ENCODE results near the gene KATNAL2. TPM values are rescaled to one million over a fixed set of nuclear protein-coding genes. Genes with fewer than 3 reads are reported as not detected.

KATNAL2 gene
- total and polyA plus RNA-seq, 7 donors = 0.19 to 1.7 (median 0.30) TPM

DNA sequence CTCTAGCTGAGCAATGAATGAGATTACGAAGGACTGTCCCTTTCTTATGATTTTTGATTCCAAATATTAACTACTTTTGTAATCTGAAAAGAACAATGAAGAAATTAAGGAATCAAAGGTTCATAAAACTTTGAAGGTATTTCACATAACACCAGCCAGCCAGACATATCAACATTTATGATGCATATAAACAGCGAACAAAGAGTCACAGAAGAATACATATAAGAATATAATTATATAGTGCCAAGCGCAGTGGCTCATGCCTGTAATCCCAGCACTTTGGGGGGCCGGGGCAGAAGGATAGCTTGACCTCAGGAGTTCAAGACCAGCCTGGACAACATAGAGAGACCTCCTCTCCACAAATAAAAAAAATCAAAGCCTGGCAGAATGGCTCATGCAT is 34.2 kb upstream of the KATNAL2 start:
- no peak for ATAC-seq
- H3K9me3 ChIP-seq = peaks cover 8% of the 10 kb centered on the region
- H3K36me3 ChIP-seq (ENCODE audit: insufficient read depth in 1 of 2, low read depth in 1 of 2) = peaks cover 0 to under 1% of the 10 kb centered on the region in 2 donors
- H3K27me3 ChIP-seq (ENCODE audit: insufficient read depth in 3 of 3, low read length in 2 of 3) = no peaks in the 10 kb centered on the region
- WGBS, 3 donors = 95 to 96% (median 95%) methylated on average over 4 of the region's 4 CpGs
- TF ChIP-seq, protein P1, sequence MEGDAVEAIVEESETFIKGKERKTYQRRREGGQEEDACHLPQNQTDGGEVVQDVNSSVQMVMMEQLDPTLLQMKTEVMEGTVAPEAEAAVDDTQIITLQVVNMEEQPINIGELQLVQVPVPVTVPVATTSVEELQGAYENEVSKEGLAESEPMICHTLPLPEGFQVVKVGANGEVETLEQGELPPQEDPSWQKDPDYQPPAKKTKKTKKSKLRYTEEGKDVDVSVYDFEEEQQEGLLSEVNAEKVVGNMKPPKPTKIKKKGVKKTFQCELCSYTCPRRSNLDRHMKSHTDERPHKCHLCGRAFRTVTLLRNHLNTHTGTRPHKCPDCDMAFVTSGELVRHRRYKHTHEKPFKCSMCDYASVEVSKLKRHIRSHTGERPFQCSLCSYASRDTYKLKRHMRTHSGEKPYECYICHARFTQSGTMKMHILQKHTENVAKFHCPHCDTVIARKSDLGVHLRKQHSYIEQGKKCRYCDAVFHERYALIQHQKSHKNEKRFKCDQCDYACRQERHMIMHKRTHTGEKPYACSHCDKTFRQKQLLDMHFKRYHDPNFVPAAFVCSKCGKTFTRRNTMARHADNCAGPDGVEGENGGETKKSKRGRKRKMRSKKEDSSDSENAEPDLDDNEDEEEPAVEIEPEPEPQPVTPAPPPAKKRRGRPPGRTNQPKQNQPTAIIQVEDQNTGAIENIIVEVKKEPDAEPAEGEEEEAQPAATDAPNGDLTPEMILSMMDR (IDR thresholded peaks at IDR 0.05) = no peak
- DNase-seq = no peak
- no peak overlapping the region for H3K27ac ChIP-seq
- H3K4me3 ChIP-seq = no peak overlapping the region
- H3K4me1 ChIP-seq = no peaks in the 10 kb centered on the region
- intact Hi-C loops (cut with DNase I) = no loop called here

- no peaks in the 10 kb centered on the region for H3K4me1 ChIP-seq
- H3K27ac ChIP-seq = no peak overlapping the region
- TF ChIP-seq, protein P1 (IDR thresholded peaks at IDR 0.05) = no peak
- intact Hi-C loops (cut with DNase I) = no loop called here
- no peaks in the 10 kb centered on the region for H3K27me3 ChIP-seq (ENCODE audit: insufficient read depth in 3 of 3, low read length in 2 of 3)
- WGBS, 3 donors = 55 to 71% (median 63%) methylated on average over 2 of the region's 2 CpGs
- ATAC-seq = no peak
- no peak for DNase-seq
- no peak overlapping the region for H3K4me3 ChIP-seq
- H3K36me3 ChIP-seq (ENCODE audit: insufficient read depth in 1 of 2, low read depth in 1 of 2) = peaks cover 3 to 25% of the 10 kb centered on the region in 2 donors
- H3K9me3 ChIP-seq = peaks cover 10% of the 10 kb centered on the region
These were observed 30.5 kb upstream of the KATNAL2 start for GRCh38 chr18:46886893-46887292.

DNA sequence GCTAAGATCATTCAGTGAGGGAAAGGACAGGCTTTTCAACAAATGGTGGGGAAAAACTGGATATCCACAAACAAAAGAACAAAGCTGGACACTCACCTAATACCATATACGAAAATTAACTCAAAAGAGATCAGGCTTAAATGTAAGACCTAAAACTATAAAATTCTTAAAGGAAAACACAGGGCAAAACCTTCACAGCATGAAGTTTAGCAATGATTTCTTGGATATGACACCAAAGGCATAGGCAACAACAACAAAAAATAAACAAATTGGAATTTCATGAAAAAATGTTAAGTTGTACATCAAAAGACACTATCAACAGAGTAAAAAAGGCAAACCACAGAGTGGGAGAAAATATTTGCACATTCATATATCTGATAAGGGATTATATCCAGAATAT is 28.4 kb upstream of the KATNAL2 start:
- H3K27me3 ChIP-seq (ENCODE audit: insufficient read depth in 3 of 3, low read length in 2 of 3) = no peaks in the 10 kb centered on the region
- DNase-seq (no peak), ATAC-seq (no peak)
- intact Hi-C loops (cut with DNase I) = no loop called here
- H3K36me3 ChIP-seq (ENCODE audit: insufficient read depth in 1 of 2, low read depth in 1 of 2) = peaks cover 3 to 25% of the 10 kb centered on the region in 2 donors
- H3K4me1 ChIP-seq = peaks cover 7% of the 10 kb centered on the region
- TF ChIP-seq, protein P1 (IDR thresholded peaks at IDR 0.05) = no peak
- WGBS, 3 donors = 96 to 100% (median 100%) methylated on average over 1 of the region's 1 CpG
- no peak overlapping the region for H3K27ac ChIP-seq
- H3K4me3 ChIP-seq = no peak overlapping the region
- peaks cover 10% of the 10 kb centered on the region for H3K9me3 ChIP-seq

- Histone ChIP-seq H3K36me3 (ENCODE audit: insufficient read depth in 1 of 2, low read depth in 1 of 2) (peaks cover 3 to 25% of the 10 kb centered on the region in 2 donors), H3K9me3 (peaks cover 10% of the 10 kb centered on the region), H3K27me3 (ENCODE audit: insufficient read depth in 3 of 3, low read length in 2 of 3) (no peaks in the 10 kb centered on the region), H3K4me1 (peaks cover 7% of the 10 kb centered on the region), H3K4me3 (no peak overlapping the region), H3K27ac (no peak overlapping the region)
- intact Hi-C loops (cut with DNase I) = no loop called here
- TF ChIP-seq, protein P1 (IDR thresholded peaks at IDR 0.05) = no peak
- ATAC-seq = no peak
- 65 to 81% (median 76%) methylated on average over 3 of the region's 3 CpGs for WGBS, 3 donors
- DNase-seq = no peak
These were observed 25.6 kb upstream of the KATNAL2 start for GRCh38 chr18:46891742-46892214.

GRCh38 chr18:46892842-46893241 is 24.6 kb upstream of the KATNAL2 start:
- intact Hi-C loops (cut with DNase I) = no loop called here
- WGBS, 3 donors = 94 to 100% (median 97%) methylated on average over 1 of the region's 1 CpG
- peaks cover 5% of the 10 kb centered on the region for H3K9me3 ChIP-seq
- DNase-seq (no peak), ATAC-seq (no peak)
- H3K36me3 ChIP-seq (ENCODE audit: insufficient read depth in 1 of 2, low read depth in 1 of 2) = peaks cover 3 to 25% of the 10 kb centered on the region in 2 donors
- no peaks in the 10 kb centered on the region for H3K27me3 ChIP-seq (ENCODE audit: insufficient read depth in 3 of 3, low read length in 2 of 3)
- H3K4me1 ChIP-seq = peaks cover 11% of the 10 kb centered on the region
- H3K4me3 ChIP-seq = no peak overlapping the region
- no peak overlapping the region for H3K27ac ChIP-seq
- TF ChIP-seq, protein P1 (IDR thresholded peaks at IDR 0.05) = no peak

Measured in psoas muscle (tissue), 8 donors.